Measurements from ENCODE around the gene PARVB. TPM values are rescaled to one million over a fixed set of nuclear protein-coding genes. Genes with fewer than 3 reads are reported as not detected.

PARVB gene
- total and polyA plus RNA-seq, 9 of the 15 experiments (the other 6 are each of a cell fraction or from before 2014, with no cell fraction given): 1.1 to 59.2 (median 29.2) TPM

DNA sequence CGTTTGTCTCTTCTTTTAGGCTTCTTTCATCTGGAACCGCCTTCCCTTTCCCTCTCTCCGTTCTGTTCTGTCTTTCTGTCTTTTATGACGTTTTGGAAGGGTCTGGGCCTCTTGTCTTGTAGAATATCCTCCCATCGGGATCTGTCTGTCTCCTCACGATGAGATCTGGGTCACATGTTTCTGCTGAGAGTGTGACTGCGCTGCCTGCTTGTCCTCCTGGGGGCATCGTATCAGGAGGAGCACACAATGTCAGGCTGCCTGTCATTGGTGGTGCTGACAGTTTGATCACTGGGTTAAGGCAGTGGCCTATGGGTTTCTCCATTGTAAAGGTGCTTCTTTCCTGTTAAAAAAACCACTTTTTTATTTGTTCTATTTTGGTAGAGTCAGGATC lies 96.2 kb downstream of the PARVB start:
- ChIA-PET CTCF (ENCODE audit: low intra/inter-chr PET ratio) (no interaction called here), POLR2A (no interaction called here)
- TF ChIP-seq, protein P1, sequence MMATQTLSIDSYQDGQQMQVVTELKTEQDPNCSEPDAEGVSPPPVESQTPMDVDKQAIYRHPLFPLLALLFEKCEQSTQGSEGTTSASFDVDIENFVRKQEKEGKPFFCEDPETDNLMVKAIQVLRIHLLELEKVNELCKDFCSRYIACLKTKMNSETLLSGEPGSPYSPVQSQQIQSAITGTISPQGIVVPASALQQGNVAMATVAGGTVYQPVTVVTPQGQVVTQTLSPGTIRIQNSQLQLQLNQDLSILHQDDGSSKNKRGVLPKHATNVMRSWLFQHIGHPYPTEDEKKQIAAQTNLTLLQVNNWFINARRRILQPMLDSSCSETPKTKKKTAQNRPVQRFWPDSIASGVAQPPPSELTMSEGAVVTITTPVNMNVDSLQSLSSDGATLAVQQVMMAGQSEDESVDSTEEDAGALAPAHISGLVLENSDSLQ (IDR thresholded peaks at IDR 0.05): peak; percentile 36
- TF ChIP-seq ZZZ3 (IDR thresholded peaks at IDR 0.05): no peak
- H3K36me3 ChIP-seq (ENCODE audit: control insufficient read depth, insufficient read depth, low read length): no peaks in the 10 kb centered on the region; the same call in 2 of the 3 replicates
- H4K20me1 ChIP-seq (replicated peaks; ENCODE audit: control insufficient read depth, insufficient read depth, low read length): no peaks in the 10 kb centered on the region
- H3K4me1 ChIP-seq (replicated peaks in 1 of 2; ENCODE audit: control insufficient read depth in 2 of 2, insufficient read depth in 2 of 2, low read length in 2 of 2): peaks cover 0 to 3% of the 10 kb centered on the region in 2 experiments; a peak in 1 of 5 replicates
- FAIRE-seq (no peak), ATAC-seq (peak; percentile 61; the same call in 2 of the 3 replicates), DNase-seq (ENCODE audit: extremely low read depth in 1 of 4, low spot score in 3 of 4) (peak in 2 of 4 experiments; percentile 8 to 17)
- H3K9ac ChIP-seq (ENCODE audit: insufficient read depth in 1 of 2, low read depth in 2 of 2, low read length in 2 of 2): no peak overlapping the region
- H3K4me3 ChIP-seq: no peak overlapping the region
- H3K79me2 ChIP-seq (ENCODE audit: control insufficient read depth, insufficient read depth, low read length): no peaks in the 10 kb centered on the region
- H3K27ac ChIP-seq (ENCODE audit: extremely low read depth, low read depth, low read length): no peak overlapping the region
- BruUV-seq (replicated peaks): no TSS peak
- in situ Hi-C loops (cut with MboI): no loop called here
- 56% methylated on average over 8 of the region's 8 CpGs for WGBS (ENCODE audit: insufficient coverage, low coverage, missing lambda C conversion rate)
- intact Hi-C loops (cut with micrococcal nuclease): no loop called here
- H2AFZ ChIP-seq (ENCODE audit: low read depth, low read length): no peak overlapping the region
- no peaks in the 10 kb centered on the region for H3K9me3 ChIP-seq (replicated peaks; ENCODE audit: control insufficient read depth, insufficient read depth, low read depth, low read length)
- no peaks in the 10 kb centered on the region for H3K27me3 ChIP-seq (ENCODE audit: control insufficient read depth in 2 of 2, insufficient read depth in 2 of 2, low read length in 2 of 2)
- no peak overlapping the region for H3K4me2 ChIP-seq (ENCODE audit: insufficient read depth, low read length)
- H3K9me1 ChIP-seq (ENCODE audit: control insufficient read depth, insufficient read depth, low read length): no peaks in the 10 kb centered on the region

DNA sequence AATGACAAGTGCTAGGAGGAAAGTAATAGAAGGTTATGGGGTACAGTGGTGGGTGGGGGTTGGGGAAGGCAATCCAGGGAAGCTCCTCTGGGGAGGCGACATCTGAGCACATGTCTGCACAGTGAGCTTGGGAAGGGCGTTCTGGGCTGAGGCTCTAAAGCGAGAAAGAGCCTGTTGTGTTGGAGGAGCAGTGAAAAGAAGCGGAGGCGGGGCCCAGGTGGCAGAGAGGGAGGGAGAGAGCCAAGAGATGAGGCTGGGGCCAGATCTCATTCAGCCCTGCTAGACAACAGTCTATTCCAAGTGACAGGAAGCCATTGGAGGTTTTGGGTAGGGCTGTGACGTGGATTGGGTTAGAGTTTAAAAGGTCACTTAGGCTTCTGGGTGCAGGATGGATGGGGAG lies 101.3 kb downstream of the PARVB start:
- Histone ChIP-seq H3K9me3 (replicated peaks; ENCODE audit: control insufficient read depth, insufficient read depth, low read depth, low read length) (0 out of 2 replicates have a peak, but pooled peaks cover 2% of the 10 kb centered on the region), H4K20me1 (replicated peaks; ENCODE audit: control insufficient read depth, insufficient read depth, low read length) (0 out of 2 replicates have a peak, but pooled peaks cover 5% of the 10 kb centered on the region), H3K9ac (ENCODE audit: insufficient read depth in 1 of 2, low read depth in 2 of 2, low read length in 2 of 2) (no peak overlapping the region), H3K4me3 (no peak overlapping the region), H3K4me2 (ENCODE audit: insufficient read depth, low read length) (no peak overlapping the region), H3K27me3 (ENCODE audit: control insufficient read depth in 2 of 2, insufficient read depth in 2 of 2, low read length in 2 of 2) (no peaks in the 10 kb centered on the region), H2AFZ (ENCODE audit: low read depth, low read length) (no peak overlapping the region), H3K9me1 (ENCODE audit: control insufficient read depth, insufficient read depth, low read length) (no peaks in the 10 kb centered on the region), H3K27ac (ENCODE audit: extremely low read depth, low read depth, low read length) (no peak overlapping the region), H3K36me3 (ENCODE audit: control insufficient read depth, insufficient read depth, low read length) (no peaks in the 10 kb centered on the region), H3K4me1 (replicated peaks in 1 of 2; ENCODE audit: control insufficient read depth in 2 of 2, insufficient read depth in 2 of 2, low read length in 2 of 2) (peaks cover 0 to 5% of the 10 kb centered on the region in 2 experiments; a peak in 4 of 5 replicates), H3K79me2 (ENCODE audit: control insufficient read depth, insufficient read depth, low read length) (no peaks in the 10 kb centered on the region)
- FAIRE-seq: no peak
- 80% methylated on average over 3 of the region's 6 CpGs for WGBS (ENCODE audit: insufficient coverage, low coverage, missing lambda C conversion rate)
- TF ChIP-seq SREBF2 (CRISPR knock-in tag; IDR thresholded peaks at IDR 0.05) (no peak), ZNF717 (CRISPR knock-in tag; IDR thresholded peaks at IDR 0.05) (no peak)
- TF ChIP-seq, protein P2, sequence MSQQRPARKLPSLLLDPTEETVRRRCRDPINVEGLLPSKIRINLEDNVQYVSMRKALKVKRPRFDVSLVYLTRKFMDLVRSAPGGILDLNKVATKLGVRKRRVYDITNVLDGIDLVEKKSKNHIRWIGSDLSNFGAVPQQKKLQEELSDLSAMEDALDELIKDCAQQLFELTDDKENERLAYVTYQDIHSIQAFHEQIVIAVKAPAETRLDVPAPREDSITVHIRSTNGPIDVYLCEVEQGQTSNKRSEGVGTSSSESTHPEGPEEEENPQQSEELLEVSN (IDR thresholded peaks at IDR 0.05; ENCODE audit: borderline replicate concordance in 1 of 2, extremely low read depth in 1 of 2, insufficient read depth in 1 of 2, insufficient read length in 1 of 2, low read depth in 1 of 2, low read length in 1 of 2, poor library complexity in 1 of 2, severe bottlenecking in 1 of 2): no peak
- TF ChIP-seq, protein P3, sequence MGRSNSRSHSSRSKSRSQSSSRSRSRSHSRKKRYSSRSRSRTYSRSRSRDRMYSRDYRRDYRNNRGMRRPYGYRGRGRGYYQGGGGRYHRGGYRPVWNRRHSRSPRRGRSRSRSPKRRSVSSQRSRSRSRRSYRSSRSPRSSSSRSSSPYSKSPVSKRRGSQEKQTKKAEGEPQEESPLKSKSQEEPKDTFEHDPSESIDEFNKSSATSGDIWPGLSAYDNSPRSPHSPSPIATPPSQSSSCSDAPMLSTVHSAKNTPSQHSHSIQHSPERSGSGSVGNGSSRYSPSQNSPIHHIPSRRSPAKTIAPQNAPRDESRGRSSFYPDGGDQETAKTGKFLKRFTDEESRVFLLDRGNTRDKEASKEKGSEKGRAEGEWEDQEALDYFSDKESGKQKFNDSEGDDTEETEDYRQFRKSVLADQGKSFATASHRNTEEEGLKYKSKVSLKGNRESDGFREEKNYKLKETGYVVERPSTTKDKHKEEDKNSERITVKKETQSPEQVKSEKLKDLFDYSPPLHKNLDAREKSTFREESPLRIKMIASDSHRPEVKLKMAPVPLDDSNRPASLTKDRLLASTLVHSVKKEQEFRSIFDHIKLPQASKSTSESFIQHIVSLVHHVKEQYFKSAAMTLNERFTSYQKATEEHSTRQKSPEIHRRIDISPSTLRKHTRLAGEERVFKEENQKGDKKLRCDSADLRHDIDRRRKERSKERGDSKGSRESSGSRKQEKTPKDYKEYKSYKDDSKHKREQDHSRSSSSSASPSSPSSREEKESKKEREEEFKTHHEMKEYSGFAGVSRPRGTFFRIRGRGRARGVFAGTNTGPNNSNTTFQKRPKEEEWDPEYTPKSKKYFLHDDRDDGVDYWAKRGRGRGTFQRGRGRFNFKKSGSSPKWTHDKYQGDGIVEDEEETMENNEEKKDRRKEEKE (IDR thresholded peaks at IDR 0.05; ENCODE audit: borderline replicate concordance in 1 of 2, control insufficient read depth in 1 of 2, low read depth in 2 of 2, low read length in 1 of 2): no peak
- TF ChIP-seq, protein P4, sequence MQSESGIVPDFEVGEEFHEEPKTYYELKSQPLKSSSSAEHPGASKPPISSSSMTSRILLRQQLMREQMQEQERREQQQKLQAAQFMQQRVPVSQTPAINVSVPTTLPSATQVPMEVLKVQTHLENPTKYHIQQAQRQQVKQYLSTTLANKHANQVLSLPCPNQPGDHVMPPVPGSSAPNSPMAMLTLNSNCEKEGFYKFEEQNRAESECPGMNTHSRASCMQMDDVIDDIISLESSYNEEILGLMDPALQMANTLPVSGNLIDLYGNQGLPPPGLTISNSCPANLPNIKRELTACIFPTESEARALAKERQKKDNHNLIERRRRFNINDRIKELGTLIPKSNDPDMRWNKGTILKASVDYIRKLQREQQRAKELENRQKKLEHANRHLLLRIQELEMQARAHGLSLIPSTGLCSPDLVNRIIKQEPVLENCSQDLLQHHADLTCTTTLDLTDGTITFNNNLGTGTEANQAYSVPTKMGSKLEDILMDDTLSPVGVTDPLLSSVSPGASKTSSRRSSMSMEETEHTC (IDR thresholded peaks at IDR 0.05): no peak
- ChIA-PET CTCF (ENCODE audit: low intra/inter-chr PET ratio) (no interaction called here), POLR2A (no interaction called here)
- intact Hi-C loops (cut with micrococcal nuclease): no loop called here
- in situ Hi-C loops (cut with MboI): no loop called here
- no peak for DNase-seq (ENCODE audit: extremely low read depth in 1 of 4, low spot score in 3 of 4)
- ATAC-seq: no peak
- no TSS peak for BruUV-seq (replicated peaks)
